IPS-20b (cell line): ENCODE data around the gene RALGPS1.

Experiments
- H3K27ac ChIP-seq: one replicate; pipeline ENCODE4 v1.5.1; 2013; ENCODE audit warnings: low read length
- H3K27me3 ChIP-seq: 2 replicates; pipeline ENCODE4 v1.6.1; 2013; ENCODE audit warnings: mild to moderate bottlenecking, low read length, inconsistent platforms; ENCODE audit not compliant: insufficient read depth
- H3K36me3 ChIP-seq: 2 replicates; pipeline ENCODE4 v1.6.1; 2013; ENCODE audit warnings: low read depth, mild to moderate bottlenecking, inconsistent platforms, low read length, moderate library complexity; ENCODE audit not compliant: insufficient read depth
- H3K4me1 ChIP-seq: 2 replicates; pipeline ENCODE4 v1.6.1; 2013; ENCODE audit warnings: mild to moderate bottlenecking, control low read depth, inconsistent platforms, low read length, moderate library complexity; ENCODE audit not compliant: insufficient read depth
- H3K4me3 ChIP-seq: 2 replicates; pipeline ENCODE4 v1.5.1; 2013; ENCODE audit warnings: mild to moderate bottlenecking, low read length, inconsistent platforms
- H3K9ac ChIP-seq: 2 replicates; pipeline ENCODE4 v1.6.1; 2013; ENCODE audit warnings: low read depth, mild to moderate bottlenecking, inconsistent platforms, low read length, moderate library complexity
- H3K9me3 ChIP-seq: 2 replicates; pipeline ENCODE4 v1.6.1; 2013; ENCODE audit warnings: mild to moderate bottlenecking, low read depth, low read length, inconsistent platforms; ENCODE audit not compliant: insufficient read depth

Gene RALGPS1

GRCh38 chr9:127210851-127211730 lies 296.5 kb downstream of the RALGPS1 start:
- H3K27me3 ChIP-seq: no peaks in the 10 kb centered on the region
- H3K27ac ChIP-seq: no peak overlapping the region
- H3K36me3 ChIP-seq: no peaks in the 10 kb centered on the region
- no peaks in the 10 kb centered on the region for H3K9me3 ChIP-seq
- H3K4me1 ChIP-seq: no peaks in the 10 kb centered on the region; the same call in 1 of the 2 replicates
- H3K9ac ChIP-seq: no peak overlapping the region
- H3K4me3 ChIP-seq: no peak overlapping the region

DNA sequence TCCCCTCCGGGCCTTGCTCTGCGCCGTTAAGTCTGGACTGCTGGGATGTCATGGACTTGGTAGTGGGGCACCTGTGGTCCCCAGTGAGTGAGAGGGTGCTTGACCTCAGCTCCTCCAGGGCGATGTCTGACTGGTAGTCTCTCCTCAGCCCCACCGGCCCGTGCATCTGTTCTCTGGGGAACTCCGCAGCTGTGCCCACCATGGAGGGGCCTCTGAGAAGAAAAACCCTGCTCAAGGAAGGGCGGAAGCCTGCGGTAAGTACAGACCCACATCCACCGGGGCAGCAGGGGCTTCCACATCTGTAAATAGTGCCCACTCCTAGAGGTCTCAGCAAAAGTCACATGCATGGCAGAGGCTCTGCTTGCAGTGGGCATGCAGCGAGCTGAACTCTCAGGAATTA lies 297.4 kb downstream of the RALGPS1 start:
- Histone ChIP-seq H3K4me1 (no peaks in the 10 kb centered on the region; the same call in 1 of the 2 replicates), H3K9ac (no peak overlapping the region), H3K36me3 (no peaks in the 10 kb centered on the region), H3K4me3 (no peak overlapping the region), H3K9me3 (no peaks in the 10 kb centered on the region), H3K27ac (no peak overlapping the region), H3K27me3 (no peaks in the 10 kb centered on the region)

GRCh38 chr9:127212453-127212852 lies 297.9 kb downstream of the RALGPS1 start:
- Histone ChIP-seq H3K9me3 (no peaks in the 10 kb centered on the region), H3K4me1 (no peaks in the 10 kb centered on the region; the same call in 1 of the 2 replicates), H3K4me3 (no peak overlapping the region), H3K36me3 (no peaks in the 10 kb centered on the region), H3K27me3 (no peaks in the 10 kb centered on the region), H3K9ac (no peak overlapping the region), H3K27ac (no peak overlapping the region)

DNA sequence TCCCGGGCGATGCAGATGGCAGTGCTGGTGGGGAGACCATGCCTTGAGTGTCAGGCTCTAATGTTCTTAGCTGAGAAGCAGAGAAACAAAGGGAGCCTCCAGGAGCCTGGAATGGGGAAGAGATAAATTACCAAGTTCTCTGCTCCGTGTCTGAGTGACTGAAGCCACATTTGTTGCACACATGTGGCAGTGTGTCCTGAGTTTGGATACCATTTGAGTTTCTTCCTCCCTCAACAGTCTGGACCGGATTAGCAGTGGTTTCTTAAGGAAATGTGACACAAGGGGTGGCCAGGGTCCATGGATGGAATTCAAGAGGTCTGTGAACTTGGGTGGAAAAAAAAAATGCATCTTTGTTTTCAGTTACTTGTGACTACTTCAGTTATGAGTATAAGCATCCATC lies 299.3 kb downstream of the RALGPS1 start:
- H3K4me3 ChIP-seq: no peak overlapping the region
- H3K4me1 ChIP-seq: no peaks in the 10 kb centered on the region; the same call in 1 of the 2 replicates
- H3K9me3 ChIP-seq: no peaks in the 10 kb centered on the region
- no peak overlapping the region for H3K9ac ChIP-seq
- H3K36me3 ChIP-seq: no peaks in the 10 kb centered on the region
- no peak overlapping the region for H3K27ac ChIP-seq
- H3K27me3 ChIP-seq: no peaks in the 10 kb centered on the region

DNA sequence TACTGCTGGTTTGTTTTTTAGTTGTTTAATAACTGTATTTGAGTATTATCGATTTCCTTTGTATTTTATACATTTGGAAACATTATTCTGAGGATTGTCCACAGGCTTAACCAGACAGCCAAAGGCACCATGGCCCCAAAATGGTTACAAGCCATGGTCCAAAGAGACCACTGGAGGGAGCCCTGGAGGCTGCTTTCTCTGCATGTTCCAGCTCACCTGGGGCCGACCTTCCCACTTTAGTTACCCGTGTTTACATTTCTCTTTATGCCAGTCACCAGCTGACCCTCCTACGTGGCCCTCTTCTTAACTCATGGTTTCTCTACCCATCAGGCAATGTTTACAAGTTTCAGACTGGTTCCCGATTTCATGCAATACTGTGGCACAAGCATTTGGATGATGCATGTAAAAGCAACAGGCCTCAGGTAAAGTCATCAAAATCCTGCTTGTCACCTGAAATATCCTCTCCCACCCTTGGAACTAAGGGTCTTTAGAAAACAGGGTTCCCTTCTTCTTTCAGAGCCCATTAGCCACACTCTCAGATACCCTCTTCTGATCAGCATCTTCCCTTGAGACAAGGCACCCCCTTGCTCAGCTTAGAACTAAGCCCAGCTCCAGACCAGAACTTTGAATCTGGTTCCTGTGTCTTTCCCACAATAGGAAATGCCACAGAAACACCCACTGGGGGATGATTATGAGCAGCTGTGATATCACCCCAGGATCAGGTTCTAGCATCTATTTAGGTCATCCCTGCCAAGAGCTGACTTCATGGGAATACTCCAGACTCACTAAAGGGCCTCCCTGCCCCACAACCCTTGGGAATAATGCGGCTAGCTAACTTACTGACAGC lies 300.1 kb downstream of the RALGPS1 start:
- Histone ChIP-seq H3K4me3 (no peak overlapping the region), H3K36me3 (no peaks in the 10 kb centered on the region), H3K27ac (no peak overlapping the region), H3K4me1 (no peaks in the 10 kb centered on the region; the same call in 1 of the 2 replicates), H3K27me3 (no peaks in the 10 kb centered on the region), H3K9ac (no peak overlapping the region), H3K9me3 (no peaks in the 10 kb centered on the region)

DNA sequence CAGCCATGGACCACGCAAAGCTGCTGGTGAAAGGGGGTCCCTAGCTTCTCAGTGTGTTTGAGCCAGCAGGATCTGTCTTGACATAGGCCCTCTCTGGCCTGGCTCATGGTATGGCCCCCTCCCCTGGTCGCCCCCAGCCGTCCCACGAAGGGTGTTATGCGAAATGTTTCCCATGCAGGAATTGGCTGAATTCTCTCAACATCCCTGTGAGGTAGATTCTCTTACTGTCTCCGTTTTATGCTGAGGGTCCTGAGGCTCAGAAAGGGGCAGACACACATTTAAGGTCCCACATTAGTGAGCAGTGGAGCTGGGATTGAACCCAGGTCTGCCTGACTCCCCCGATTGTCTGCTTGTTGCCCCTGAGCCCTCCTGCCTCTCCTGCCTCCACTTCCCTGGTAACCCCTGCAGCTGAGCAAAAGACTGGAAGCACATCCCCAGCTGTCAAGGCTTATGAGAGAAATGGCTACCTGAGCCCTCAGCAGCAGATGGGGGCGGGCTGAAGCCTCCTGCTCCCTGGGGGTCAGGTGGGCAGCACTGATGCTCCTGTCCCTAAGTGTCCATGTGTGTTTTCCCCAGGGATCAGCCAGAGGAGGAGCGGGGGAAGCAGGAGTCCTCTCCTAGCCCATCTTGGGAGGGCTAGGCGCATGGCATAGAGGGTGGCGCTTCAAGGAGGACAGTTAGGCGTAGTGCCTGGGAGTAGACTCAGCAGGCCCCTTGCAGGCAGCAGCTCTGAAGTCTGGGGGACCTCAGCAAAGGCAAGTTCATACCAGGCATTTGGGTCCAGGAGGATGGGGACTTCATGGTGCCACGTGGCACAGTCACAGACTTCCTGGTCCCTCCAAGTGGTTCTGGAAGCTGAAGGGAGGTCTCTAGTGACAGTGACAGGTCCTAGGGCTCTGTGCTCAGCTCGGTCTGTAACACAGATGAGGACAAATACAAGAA lies 301.0 kb downstream of the RALGPS1 start:
- Histone ChIP-seq H3K9ac (no peak overlapping the region), H3K4me1 (no peaks in the 10 kb centered on the region; the same call in 1 of the 2 replicates), H3K36me3 (no peaks in the 10 kb centered on the region), H3K27ac (no peak overlapping the region), H3K27me3 (no peaks in the 10 kb centered on the region), H3K9me3 (no peaks in the 10 kb centered on the region), H3K4me3 (no peak overlapping the region)

- no peaks in the 10 kb centered on the region for H3K4me1 ChIP-seq
- H3K9me3 ChIP-seq: no peaks in the 10 kb centered on the region
- no peak overlapping the region for H3K27ac ChIP-seq
- H3K36me3 ChIP-seq: no peaks in the 10 kb centered on the region
- no peak overlapping the region for H3K9ac ChIP-seq
- no peak overlapping the region for H3K4me3 ChIP-seq
- H3K27me3 ChIP-seq: no peaks in the 10 kb centered on the region
Measured at GRCh38 chr9:127216210-127216887, 301.8 kb downstream of the RALGPS1 start.

GRCh38 chr9:127216888-127217217 lies 302.3 kb downstream of the RALGPS1 start:
- no peak overlapping the region for H3K27ac ChIP-seq
- no peak overlapping the region for H3K9ac ChIP-seq
- H3K36me3 ChIP-seq: no peaks in the 10 kb centered on the region
- no peak overlapping the region for H3K4me3 ChIP-seq
- no peaks in the 10 kb centered on the region for H3K4me1 ChIP-seq
- no peaks in the 10 kb centered on the region for H3K9me3 ChIP-seq
- H3K27me3 ChIP-seq: peaks cover 1% of the 10 kb centered on the region; the same call in 1 of the 2 replicates

DNA sequence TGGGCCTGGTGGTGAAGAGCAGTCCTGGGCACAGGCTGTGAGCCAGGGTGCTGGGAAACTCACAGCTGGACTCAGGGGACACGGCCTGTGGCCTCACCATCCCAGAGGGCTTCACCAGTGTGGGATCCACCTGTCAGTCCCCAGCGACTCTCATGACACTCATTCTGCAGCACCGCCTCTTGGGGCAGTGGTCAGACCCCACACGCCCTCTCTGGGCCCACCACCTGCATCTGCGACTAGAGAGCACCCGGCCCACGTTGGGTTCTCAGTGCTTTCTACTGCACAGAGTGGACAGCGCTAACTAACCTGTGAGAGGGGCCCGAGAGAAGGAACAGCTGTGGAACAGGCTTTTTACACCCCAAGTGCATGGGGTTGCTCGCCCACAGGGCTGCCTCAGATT lies 304.2 kb downstream of the RALGPS1 start:
- Histone ChIP-seq H3K36me3 (no peaks in the 10 kb centered on the region), H3K27me3 (peaks cover 21% of the 10 kb centered on the region)

DNA sequence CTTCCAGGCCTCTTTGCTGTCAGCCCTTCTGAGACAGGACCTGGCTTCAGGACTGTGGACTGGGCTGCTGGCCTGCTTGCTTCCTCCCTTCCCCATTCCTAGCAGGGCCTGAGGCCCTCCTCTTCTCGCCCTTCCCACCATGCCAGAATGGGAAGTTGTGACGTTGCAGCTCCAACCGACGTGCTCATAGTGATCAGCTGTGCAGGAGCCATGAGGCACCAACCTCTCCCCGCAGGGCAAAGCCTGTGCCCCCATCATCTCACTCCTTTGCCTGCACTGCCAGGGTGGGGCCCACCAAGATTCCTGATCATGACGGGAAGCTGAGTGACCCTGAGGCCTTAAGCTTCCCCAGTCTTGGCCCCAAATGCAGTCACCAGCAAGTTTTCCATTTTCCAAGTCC lies 304.9 kb downstream of the RALGPS1 start:
- Histone ChIP-seq H3K9me3 (no peaks in the 10 kb centered on the region), H3K4me1 (no peaks in the 10 kb centered on the region), H3K9ac (no peak overlapping the region), H3K27me3 (peaks cover 21% of the 10 kb centered on the region), H3K27ac (no peak overlapping the region), H3K36me3 (no peaks in the 10 kb centered on the region), H3K4me3 (no peak overlapping the region)

More for the DNA sequence above, 304.2 kb downstream of the RALGPS1 start:
- Histone ChIP-seq H3K9ac (no peak overlapping the region), H3K4me3 (no peak overlapping the region), H3K9me3 (no peaks in the 10 kb centered on the region), H3K27ac (no peak overlapping the region), H3K4me1 (no peaks in the 10 kb centered on the region)

GRCh38 chr9:127221695-127222094 lies 307.1 kb downstream of the RALGPS1 start:
- Histone ChIP-seq H3K4me1 (no peaks in the 10 kb centered on the region), H3K27me3 (peaks cover 36% of the 10 kb centered on the region), H3K9ac (no peak overlapping the region), H3K27ac (no peak overlapping the region), H3K4me3 (no peak overlapping the region), H3K36me3 (no peaks in the 10 kb centered on the region), H3K9me3 (no peaks in the 10 kb centered on the region)
